Stimulated activated naive CD8-positive, alpha-beta T cell treated with anti-CD3 and anti-CD28 coated beads, Interleukin-15, amount 100 ng/mL, for 72 hours (primary cell): ENCODE data around the gene SNX15.

Experiments
- ATAC-seq: fragments of 150-1000 bp; cut with Tn5 transposase; 2 replicates; pipeline ENCODE4 v1.10.0; 2021; ENCODE audit warnings: mild to moderate bottlenecking, moderate library complexity
- DNase-seq, 2 donors: peaks; one replicate each; pipeline ENCODE4 v3.0.0; 2021 to 2022
- H3K27ac Mint-ChIP-seq, 2 donors: one replicate each; pipeline ENCODE4 v1.8.0; 2022; ENCODE audit warnings: mild to moderate bottlenecking in 2 of 2, mixed read lengths in 2 of 2, moderate library complexity in 2 of 2
- H3K27me3 Mint-ChIP-seq: one replicate; pipeline ENCODE4 v1.8.0; 2022; ENCODE audit warnings: mixed read lengths
- H3K4me1 Mint-ChIP-seq: one replicate; pipeline ENCODE4 v1.8.0; 2022; ENCODE audit warnings: mild to moderate bottlenecking, mixed read lengths
- H3K4me3 Mint-ChIP-seq, 2 donors: one replicate each; pipeline ENCODE4 v1.8.0; 2022; ENCODE audit warnings: mild to moderate bottlenecking in 2 of 2, mixed read lengths in 2 of 2, moderate library complexity in 1 of 2
- H3K9me3 Mint-ChIP-seq, 2 donors: one replicate each; pipeline ENCODE4 v1.8.0; 2022; ENCODE audit warnings: mixed read lengths in 2 of 2

Gene SNX15

DNA sequence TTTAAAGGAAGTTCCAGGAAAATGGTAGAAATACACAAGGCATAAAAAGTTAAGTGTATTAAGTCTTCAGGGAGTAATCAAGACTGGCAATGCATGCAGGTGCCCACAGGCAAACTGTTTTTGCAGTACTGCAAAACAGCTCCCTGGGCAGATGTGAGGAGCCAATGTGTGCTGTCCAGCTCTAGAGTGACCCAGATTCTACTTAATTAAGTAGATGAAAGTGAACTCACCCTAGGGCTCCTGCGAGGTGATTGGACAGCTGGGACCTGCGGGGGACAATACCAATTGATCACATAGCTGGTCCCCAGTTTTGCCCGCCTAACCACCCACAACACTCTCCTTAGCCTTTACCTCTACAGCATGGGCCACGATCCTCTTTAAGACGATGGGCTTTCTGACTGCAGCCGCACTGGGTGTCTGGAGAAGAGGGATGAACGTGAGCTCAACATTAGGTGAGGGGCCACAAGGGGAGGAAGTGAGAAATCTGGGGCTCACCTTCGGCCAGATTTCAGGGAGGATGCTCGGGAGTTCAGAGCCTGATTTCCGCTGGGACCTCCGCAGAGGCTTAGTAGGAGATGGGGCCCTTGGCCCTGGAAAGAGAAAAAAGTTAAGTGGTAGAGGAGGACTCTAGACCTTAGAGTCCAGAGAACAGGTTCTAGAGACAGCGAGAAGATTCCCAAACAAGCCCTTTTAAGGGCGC lies 56.0 kb downstream of the SNX15 start:
- H3K27me3 Mint-ChIP-seq, result no peaks in the 10 kb centered on the region
- H3K27ac Mint-ChIP-seq, result peak overlapping the region; percentile 97 to 99
- no peaks in the 10 kb centered on the region for H3K9me3 Mint-ChIP-seq
- DNase-seq (no peak), ATAC-seq (peak; percentile 4)
- peak overlapping the region; percentile 90 to 99 for H3K4me3 Mint-ChIP-seq
- peaks cover 68% of the 10 kb centered on the region for H3K4me1 Mint-ChIP-seq

DNA sequence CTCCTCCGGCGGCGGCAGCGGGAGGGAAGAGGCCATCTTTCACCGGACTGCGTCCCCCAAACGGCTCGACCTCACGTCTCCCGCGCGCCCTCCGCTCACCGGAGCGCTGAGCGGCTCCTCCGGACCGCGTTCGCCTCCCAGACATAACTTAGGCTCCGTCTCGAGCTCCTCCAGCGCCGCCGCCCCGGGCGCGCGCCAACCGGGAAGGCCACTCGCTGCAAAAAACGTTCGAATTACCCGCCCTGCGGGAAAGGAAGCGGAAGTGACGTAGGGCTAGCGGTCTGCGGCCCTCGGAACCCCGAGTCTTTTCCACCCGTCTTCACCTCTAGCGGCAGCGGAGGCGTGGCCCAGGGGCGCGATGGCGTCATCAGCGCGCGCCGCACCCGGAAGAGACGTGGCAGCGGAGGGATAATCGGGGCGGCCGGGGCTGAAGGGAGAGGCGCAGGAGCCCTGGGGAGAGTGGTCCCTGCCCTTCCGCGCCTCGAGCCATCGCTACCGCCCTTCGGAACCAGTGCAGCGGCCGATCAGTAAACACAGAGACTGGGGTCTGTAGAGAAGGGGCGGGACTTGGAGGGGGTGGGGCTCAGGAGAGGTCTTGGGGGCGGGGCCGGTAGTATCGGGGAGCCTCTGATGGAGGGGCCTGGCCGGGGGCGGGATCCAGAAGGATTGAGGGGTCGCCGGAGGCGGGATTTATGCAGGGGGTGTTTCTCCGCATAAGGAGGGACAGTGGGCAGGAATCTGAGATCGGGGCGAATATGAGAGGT lies 56.8 kb downstream of the SNX15 start, which contains the start of the genes CDCA5 and ZFPL1:
Gene CDCA5, minus strand, starts transcription at position 207 of the 764 bp plus-strand sequence. Its CDS starts 62 bp downstream, at position 145.
Gene ZFPL1, plus strand, starts transcription at position 389 of the 764 bp plus-strand sequence. CDS start 477 bp downstream, outside the sequence.
- Mint-ChIP-seq H3K4me1 (peaks cover 60% of the 10 kb centered on the region), H3K4me3 (peak within 1 kb of the TSS; percentile 90 to 99), H3K27me3 (no peaks in the 10 kb centered on the region), H3K27ac (peak within 1 kb of the TSS; percentile 97 to 99), H3K9me3 (no peaks in the 10 kb centered on the region)
- DNase-seq (peak; percentile 97), ATAC-seq (peak; percentile 94)

DNA sequence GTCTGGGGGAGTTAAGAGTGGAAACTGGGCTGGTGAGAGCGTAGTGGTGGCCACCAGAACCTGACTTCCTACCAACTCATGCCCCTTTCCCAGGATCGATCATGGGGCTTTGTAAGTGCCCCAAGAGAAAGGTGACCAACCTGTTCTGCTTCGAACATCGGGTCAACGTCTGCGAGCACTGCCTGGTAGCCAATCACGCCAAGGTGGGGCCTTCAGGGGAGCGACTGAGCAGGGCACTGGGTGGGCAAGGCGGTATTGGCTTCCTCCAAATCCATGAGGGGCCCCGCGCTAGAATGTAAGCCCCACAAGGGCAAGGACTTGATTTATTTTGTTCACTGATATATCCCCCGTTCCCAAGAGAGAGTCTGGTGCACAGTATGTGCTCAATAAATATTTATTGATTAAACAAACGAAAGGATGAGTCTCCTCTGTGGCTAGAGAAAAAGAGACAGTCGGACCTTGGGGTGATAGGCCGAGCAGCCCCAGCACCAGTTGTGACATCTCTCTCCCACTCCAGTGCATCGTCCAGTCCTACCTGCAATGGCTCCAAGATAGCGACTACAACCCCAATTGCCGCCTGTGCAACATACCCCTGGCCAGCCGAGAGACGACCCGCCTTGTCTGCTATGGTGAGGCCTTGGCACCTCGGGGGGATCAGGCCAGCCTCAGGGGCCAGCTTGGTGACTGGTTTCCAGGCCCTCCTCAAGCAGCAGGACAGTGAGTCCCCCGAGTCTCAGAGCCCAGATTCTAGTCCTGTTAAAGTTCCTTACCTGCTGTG lies 57.5 kb downstream of the SNX15 start:
- peak overlapping the region; percentile 90 to 99 for H3K4me3 Mint-ChIP-seq
- H3K27ac Mint-ChIP-seq, result peak overlapping the region; percentile 97 to 99
- H3K9me3 Mint-ChIP-seq, result no peaks in the 10 kb centered on the region
- DNase-seq (no peak), ATAC-seq (peak; percentile 18)
- H3K27me3 Mint-ChIP-seq, result no peaks in the 10 kb centered on the region
- H3K4me1 Mint-ChIP-seq, result peaks cover 55% of the 10 kb centered on the region

DNA sequence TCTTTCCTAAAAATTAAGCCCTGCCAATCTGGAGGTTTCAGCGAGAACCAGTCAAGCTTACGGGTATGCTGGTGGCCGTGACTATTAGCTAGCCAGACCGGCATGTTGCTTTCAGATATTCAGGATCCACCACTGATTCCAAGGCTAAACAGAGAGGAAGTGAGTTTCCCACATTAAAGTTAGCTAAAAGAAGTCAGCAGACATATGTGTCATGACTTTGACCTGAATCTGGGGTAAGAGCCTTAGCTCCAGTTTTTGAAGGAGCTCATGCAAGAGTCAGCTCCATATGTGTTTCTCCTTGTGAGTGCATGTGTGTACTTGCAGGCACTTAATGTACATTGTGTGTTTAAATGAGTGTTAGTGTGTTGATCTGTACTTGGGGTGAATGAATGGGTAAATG lies 58.2 kb downstream of the SNX15 start:
- DNase-seq (no peak), ATAC-seq (no peak)
- peak overlapping the region; percentile 42 to 99 for H3K27ac Mint-ChIP-seq
- H3K9me3 Mint-ChIP-seq, result no peaks in the 10 kb centered on the region
- H3K4me3 Mint-ChIP-seq, result peak overlapping the region; percentile 90 to 99
- no peaks in the 10 kb centered on the region for H3K27me3 Mint-ChIP-seq
- H3K4me1 Mint-ChIP-seq, result peaks cover 50% of the 10 kb centered on the region

DNA sequence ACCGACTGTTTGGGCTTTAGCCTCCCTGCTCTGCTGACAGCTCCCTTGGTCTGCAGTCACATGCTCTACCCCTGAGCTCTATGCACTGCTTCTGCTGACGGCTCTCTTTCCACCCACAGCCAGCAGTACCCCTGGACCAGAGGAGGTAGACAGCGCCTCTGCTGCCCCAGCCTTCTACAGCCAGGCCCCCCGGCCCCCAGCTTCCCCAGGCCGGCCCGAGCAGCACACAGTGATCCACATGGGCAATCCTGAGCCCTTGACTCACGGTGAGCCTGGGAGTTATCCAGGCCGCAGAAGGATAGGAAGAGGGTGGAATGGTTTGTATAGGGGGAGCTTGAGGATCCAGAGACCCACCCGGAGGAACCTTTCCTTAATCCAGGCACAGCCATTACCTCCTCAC lies 59.6 kb downstream of the SNX15 start:
- Mint-ChIP-seq H3K4me3 (no peak overlapping the region), H3K4me1 (peaks cover 37% of the 10 kb centered on the region), H3K27ac (no peak overlapping the region), H3K27me3 (no peaks in the 10 kb centered on the region), H3K9me3 (no peaks in the 10 kb centered on the region)
- ATAC-seq (no peak), DNase-seq (no peak)

DNA sequence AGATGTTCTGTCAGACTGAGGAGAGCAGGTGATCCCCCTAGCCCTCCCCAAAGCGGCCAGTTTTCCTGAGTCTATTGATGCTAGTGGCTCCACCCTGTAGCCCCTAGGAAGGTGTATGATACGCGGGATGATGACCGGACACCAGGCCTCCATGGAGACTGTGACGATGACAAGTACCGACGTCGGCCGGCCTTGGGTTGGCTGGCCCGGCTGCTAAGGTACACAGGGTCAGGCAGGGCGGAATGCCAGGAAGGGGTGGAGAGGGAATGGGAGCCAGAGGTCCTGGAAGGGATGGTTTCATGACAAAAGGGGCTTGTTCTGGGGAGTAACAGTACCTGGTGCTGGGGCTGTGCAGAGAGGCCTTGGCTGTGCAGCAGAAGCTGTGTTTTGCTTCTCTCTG lies 60.0 kb downstream of the SNX15 start:
- DNase-seq (no peak), ATAC-seq (no peak)
- no peak overlapping the region for H3K4me3 Mint-ChIP-seq
- no peaks in the 10 kb centered on the region for H3K9me3 Mint-ChIP-seq
- H3K27ac Mint-ChIP-seq, result no peak overlapping the region
- no peaks in the 10 kb centered on the region for H3K27me3 Mint-ChIP-seq
- peaks cover 33% of the 10 kb centered on the region for H3K4me1 Mint-ChIP-seq

DNA sequence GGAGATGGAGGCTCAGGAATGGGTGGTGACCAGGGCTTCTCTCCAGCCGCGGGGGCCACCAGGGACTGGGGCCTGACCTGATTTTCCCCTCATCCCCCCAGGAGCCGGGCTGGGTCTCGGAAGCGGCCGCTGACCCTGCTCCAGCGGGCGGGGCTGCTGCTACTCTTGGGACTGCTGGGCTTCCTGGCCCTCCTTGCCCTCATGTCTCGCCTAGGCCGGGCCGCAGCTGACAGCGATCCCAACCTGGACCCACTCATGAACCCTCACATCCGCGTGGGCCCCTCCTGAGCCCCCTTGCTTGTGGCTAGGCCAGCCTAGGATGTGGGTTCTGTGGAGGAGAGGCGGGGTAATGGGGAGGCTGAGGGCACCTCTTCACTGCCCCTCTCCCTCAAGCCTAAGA lies 60.6 kb downstream of the SNX15 start:
- no peaks in the 10 kb centered on the region for H3K9me3 Mint-ChIP-seq
- peaks cover 27% of the 10 kb centered on the region for H3K4me1 Mint-ChIP-seq
- DNase-seq (no peak), ATAC-seq (no peak)
- no peaks in the 10 kb centered on the region for H3K27me3 Mint-ChIP-seq
- no peak overlapping the region for H3K4me3 Mint-ChIP-seq
- no peak overlapping the region for H3K27ac Mint-ChIP-seq

DNA sequence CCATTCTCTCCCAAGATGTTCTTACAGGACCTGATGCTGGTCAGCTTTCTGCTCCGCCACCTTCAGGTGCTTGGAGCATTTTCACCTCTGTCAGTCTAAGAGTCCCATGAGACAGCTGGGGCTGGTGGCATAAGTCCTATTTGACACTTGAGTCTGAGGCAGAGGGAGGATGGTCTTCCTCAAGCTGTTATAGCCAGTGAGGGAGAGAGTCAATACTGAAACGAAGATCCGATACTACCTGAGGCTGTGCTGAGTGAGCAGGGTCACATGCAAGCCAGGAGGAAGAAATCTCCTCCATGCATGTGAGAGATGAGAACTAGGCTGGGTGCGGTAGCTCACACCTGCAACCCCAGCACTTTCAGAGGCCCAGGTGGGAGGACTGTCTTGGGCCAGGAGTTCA lies 62.4 kb downstream of the SNX15 start:
- Mint-ChIP-seq H3K4me1 (peaks cover 13% of the 10 kb centered on the region), H3K27ac (no peak overlapping the region), H3K4me3 (no peak overlapping the region), H3K9me3 (no peaks in the 10 kb centered on the region), H3K27me3 (no peaks in the 10 kb centered on the region)
- ATAC-seq (no peak), DNase-seq (no peak)
